PC-9 (cell line): ENCODE results near the gene CFAP74. TPM values are rescaled to one million over a fixed set of nuclear protein-coding genes. Genes with fewer than 3 reads are reported as not detected.
A peak's percentile ranks its signal among the peaks of the same experiment; 100 is the strongest.

Experiments used
- BruUV-seq: library from RNA; stranded (reverse); fragments of 400-500 nt; replicated peaks from 2 replicates; lab custom pipeline; 2021; lab: Mats Ljungman, UMichigan
- CTCF ChIA-PET: fragments of 300-600 bp; sonication (Branson Sonifier 250); formaldehyde crosslinking; loops from one replicate; lab custom pipeline; 2022; ENCODE audit warnings: antibody characterized with exemption; lab: Charles Lee
- POLR2A ChIA-PET: fragments of 300-600 bp; sonication (Branson Sonifier 250); formaldehyde crosslinking; loops from one replicate; lab custom pipeline; 2022; ENCODE audit warnings: antibody characterized with exemption; ENCODE audit not compliant: unreplicated experiment; lab: Charles Lee
- DNase-seq, 2 experiments: peaks; one replicate each; pipeline versions ENCODE4 v3.0.0 to v3.0.0-alpha.2; 2015 to 2022; ENCODE audit warnings: mixed read lengths in 1 of 2
- H2AFZ ChIP-seq: fragments of 200-600 bp; sonication (generic); 2 replicates; pipeline ENCODE4 v1.8.1; 2017; ENCODE audit warnings: antibody characterized with exemption
- H3F3A ChIP-seq: fragments of 200-600 bp; sonication (generic); 2 replicates; pipeline ENCODE4 v1.8.1; 2017; ENCODE audit warnings: antibody characterized with exemption, mild to moderate bottlenecking, low read depth; ENCODE audit not compliant: insufficient read depth
- H3K27ac ChIP-seq: fragments of 200-600 bp; sonication (generic); 2 replicates; pipeline ENCODE4 v1.6.1; 2016; ENCODE audit warnings: mixed run types
- H3K27me3 ChIP-seq: fragments of 200-600 bp; sonication (generic); 2 replicates; pipeline ENCODE4 v1.6.1; 2016; ENCODE audit warnings: low read depth, mixed run types; ENCODE audit not compliant: insufficient read depth
- H3K36me3 ChIP-seq: fragments of 200-600 bp; sonication (generic); 2 replicates; pipeline ENCODE4 v1.6.1; 2016; ENCODE audit warnings: low read depth, mixed run types
- H3K4me1 ChIP-seq: fragments of 200-600 bp; sonication (generic); replicated peaks from 2 replicates; pipeline ENCODE4 v1.6.1; 2016; ENCODE audit warnings: mixed run types; ENCODE audit not compliant: insufficient read depth
- H3K4me2 ChIP-seq: fragments of 200-600 bp; sonication (generic); 2 replicates; pipeline ENCODE4 v1.6.1; 2017; ENCODE audit warnings: mixed run types
- H3K4me3 ChIP-seq: fragments of 200-600 bp; sonication (generic); 2 replicates; pipeline ENCODE4 v1.6.1; 2016; ENCODE audit warnings: mixed run types
- H3K79me2 ChIP-seq: fragments of 200-600 bp; sonication (generic); 2 replicates; pipeline ENCODE4 v1.6.1; 2017; ENCODE audit warnings: low read depth, mixed run types
- H3K9me2 ChIP-seq: fragments of 200-600 bp; sonication (generic); 2 replicates; pipeline ENCODE4 v1.8.1; 2017; ENCODE audit warnings: mild to moderate bottlenecking; ENCODE audit not compliant: insufficient read depth
- H3K9me3 ChIP-seq: fragments of 200-600 bp; sonication (generic); 2 replicates; pipeline ENCODE4 v1.8.1; 2016; ENCODE audit warnings: low read depth; ENCODE audit not compliant: insufficient read depth
- H4K20me1 ChIP-seq: fragments of 200-600 bp; sonication (generic); 2 replicates; pipeline ENCODE4 v1.8.1; 2017; ENCODE audit not compliant: insufficient read depth
- EZH2 ChIP-seq: fragments of 200-600 bp; sonication (generic); IDR thresholded peaks from 2 replicates; pipeline ENCODE4 v1.8.0; 2017; ENCODE audit warnings: antibody characterized with exemption, low read depth
- intact Hi-C: fragments of 100-400 bp; cut with micrococcal nuclease; formaldehyde crosslinking; loops from one replicate; pipeline ENCODE4 v1.10.0; 2022; ENCODE audit not compliant: unreplicated experiment
- total RNA-seq: library from RNA; stranded (reverse); gene quantifications from 2 replicates; pipeline ENCODE4 v1.2.3, GENCODE V29; 2021
- TF ChIP-seq, protein P1 (sequence below): fragments of 200-600 bp; sonication (generic); conservative IDR thresholded peaks from 2 replicates; pipeline ENCODE4 v1.6.1; 2017; ENCODE audit warnings: mixed run types, antibody characterized with exemption, mild to moderate bottlenecking, moderate library complexity

CFAP74 gene
- total RNA-seq, 1 experiment from 2014 or later: 2.8 TPM

DNA sequence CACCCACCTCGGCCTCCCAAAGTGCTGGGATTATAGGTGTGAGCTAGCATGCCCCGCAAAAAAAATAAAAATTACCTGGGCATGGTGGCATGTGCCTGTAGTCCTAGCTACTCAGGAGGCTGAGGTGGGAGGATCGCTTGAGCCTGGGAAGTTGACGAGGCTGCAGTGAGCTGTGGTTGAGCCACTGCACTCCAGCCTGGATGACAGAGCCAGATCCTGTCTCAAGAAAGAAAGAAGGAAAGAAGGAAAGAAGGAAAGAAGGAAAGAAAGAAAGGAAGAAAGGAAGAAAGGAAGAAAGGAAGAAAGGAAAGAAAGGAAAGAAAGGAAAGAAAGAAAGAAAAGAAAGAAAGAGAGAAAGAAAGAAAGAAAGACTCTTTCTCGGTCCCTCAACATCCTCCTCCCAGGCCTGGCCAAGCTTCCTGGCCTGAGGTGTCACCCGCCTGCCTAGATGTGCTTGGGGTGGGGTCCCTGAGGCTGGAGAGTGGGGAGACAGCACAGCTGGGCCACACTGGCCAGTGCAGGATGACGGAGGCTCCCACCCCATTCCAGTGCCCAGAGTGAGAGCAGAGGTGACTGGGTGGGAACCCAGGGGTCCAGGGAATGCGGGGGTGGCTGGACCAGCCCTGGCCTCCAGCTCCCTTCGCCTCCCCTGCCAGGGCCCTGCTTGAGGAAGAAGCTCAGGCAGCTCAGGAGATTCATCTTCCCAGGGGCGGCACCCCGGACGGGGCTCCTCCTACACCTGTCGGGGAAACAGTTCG is 102.5 kb downstream of the CFAP74 start:
- Histone ChIP-seq H3K9me2 (no peaks in the 10 kb centered on the region), H3K4me1 (peaks cover 11% of the 10 kb centered on the region; the same call in 1 of the 2 replicates), H4K20me1 (no peaks in the 10 kb centered on the region), H3F3A (peaks cover 16% of the 10 kb centered on the region), H3K4me3 (no peak overlapping the region), H2AFZ (no peak overlapping the region), H3K27ac (no peak overlapping the region), H3K4me2 (no peak overlapping the region), H3K9me3 (no peaks in the 10 kb centered on the region), H3K36me3 (no peaks in the 10 kb centered on the region), H3K79me2 (no peaks in the 10 kb centered on the region), H3K27me3 (no peaks in the 10 kb centered on the region)
- ChIA-PET CTCF (no interaction called here), POLR2A (interaction anchor here (0.7 kb wide), 1 partner anchor 434 kb away, joined by 3 read pairs; no protein-coding TSS in a partner anchor)
- intact Hi-C loops: no loop called here
- DNase-seq: no peak
- TF ChIP-seq, protein P1, sequence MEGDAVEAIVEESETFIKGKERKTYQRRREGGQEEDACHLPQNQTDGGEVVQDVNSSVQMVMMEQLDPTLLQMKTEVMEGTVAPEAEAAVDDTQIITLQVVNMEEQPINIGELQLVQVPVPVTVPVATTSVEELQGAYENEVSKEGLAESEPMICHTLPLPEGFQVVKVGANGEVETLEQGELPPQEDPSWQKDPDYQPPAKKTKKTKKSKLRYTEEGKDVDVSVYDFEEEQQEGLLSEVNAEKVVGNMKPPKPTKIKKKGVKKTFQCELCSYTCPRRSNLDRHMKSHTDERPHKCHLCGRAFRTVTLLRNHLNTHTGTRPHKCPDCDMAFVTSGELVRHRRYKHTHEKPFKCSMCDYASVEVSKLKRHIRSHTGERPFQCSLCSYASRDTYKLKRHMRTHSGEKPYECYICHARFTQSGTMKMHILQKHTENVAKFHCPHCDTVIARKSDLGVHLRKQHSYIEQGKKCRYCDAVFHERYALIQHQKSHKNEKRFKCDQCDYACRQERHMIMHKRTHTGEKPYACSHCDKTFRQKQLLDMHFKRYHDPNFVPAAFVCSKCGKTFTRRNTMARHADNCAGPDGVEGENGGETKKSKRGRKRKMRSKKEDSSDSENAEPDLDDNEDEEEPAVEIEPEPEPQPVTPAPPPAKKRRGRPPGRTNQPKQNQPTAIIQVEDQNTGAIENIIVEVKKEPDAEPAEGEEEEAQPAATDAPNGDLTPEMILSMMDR: no peak
- no peak for TF ChIP-seq EZH2
- BruUV-seq: no TSS peak

DNA sequence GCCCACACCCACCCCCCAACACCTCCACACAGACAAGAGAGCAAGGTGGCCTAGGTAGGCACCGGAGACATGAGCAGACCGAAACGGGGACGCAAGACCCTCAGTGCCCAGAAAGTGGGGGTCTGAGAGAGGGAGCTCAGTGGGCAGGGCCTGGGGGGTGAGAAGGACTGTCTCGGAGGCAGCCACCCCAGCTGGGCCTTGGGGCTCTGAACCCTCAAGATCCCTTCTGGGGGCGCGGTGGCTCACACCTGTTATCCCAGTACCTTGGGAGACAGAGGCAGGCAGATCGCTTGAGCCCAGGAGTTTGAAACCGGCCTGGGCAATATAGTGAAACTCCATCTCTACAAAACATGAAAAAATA is 103.6 kb downstream of the CFAP74 start:
- Histone ChIP-seq H3K4me3 (no peak overlapping the region), H3K4me2 (no peak overlapping the region), H3K36me3 (no peaks in the 10 kb centered on the region), H4K20me1 (no peaks in the 10 kb centered on the region), H3F3A (peaks cover 16% of the 10 kb centered on the region), H3K27me3 (no peaks in the 10 kb centered on the region), H2AFZ (no peak overlapping the region), H3K9me2 (no peaks in the 10 kb centered on the region), H3K79me2 (no peaks in the 10 kb centered on the region), H3K27ac (no peak overlapping the region), H3K4me1 (peaks cover 12% of the 10 kb centered on the region), H3K9me3 (no peaks in the 10 kb centered on the region)
- BruUV-seq: no TSS peak
- ChIA-PET POLR2A (no interaction called here), CTCF (no interaction called here)
- TF ChIP-seq EZH2: no peak
- intact Hi-C loops: no loop called here
- DNase-seq: no peak

DNA sequence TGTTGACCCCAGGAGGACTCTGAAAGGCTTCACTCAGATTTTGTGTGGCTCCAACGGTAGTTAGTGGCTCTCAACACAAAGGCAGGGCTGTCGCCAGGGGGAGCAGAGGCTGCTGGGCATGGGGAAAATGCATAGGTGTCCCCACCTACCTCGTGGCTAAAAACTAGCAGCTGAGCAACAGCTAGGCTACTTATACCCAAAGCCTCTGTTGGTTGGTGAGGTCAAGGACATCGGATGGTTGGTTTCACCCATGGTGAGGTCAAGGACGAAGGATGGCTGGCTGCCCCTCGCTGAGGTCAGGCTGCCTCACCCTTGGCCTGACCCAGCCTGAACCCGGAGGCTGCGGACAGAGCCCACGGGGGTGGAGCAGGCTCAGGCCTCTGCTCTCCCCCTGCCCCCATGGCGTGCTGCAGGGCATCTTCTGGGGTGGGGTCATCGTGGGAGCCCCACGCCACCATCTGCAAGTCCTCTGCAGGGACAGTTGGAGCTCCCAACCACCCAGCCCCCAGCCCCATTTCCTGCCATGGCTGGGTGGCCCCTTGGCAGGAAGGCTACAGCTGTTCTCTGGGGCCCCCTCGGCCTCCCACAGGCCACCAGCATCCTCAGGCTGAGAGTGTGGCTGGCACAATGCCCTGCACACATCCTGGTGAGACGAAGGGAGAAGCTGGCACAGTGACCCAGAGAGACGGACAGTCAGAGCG is 104.2 kb downstream of the CFAP74 start:
- ChIA-PET CTCF (no interaction called here), POLR2A (no interaction called here)
- H3K36me3 ChIP-seq: no peaks in the 10 kb centered on the region
- no peak for TF ChIP-seq EZH2
- TF ChIP-seq, protein P1: 0 out of 2 replicates have a peak, but pooled peaks have one; percentile 19
- H2AFZ ChIP-seq: no peak overlapping the region
- H3K27me3 ChIP-seq: no peaks in the 10 kb centered on the region
- peaks cover 18% of the 10 kb centered on the region for H3K4me1 ChIP-seq
- peaks cover 16% of the 10 kb centered on the region for H3F3A ChIP-seq
- H4K20me1 ChIP-seq: no peaks in the 10 kb centered on the region
- no peaks in the 10 kb centered on the region for H3K9me3 ChIP-seq
- BruUV-seq: no TSS peak
- no peaks in the 10 kb centered on the region for H3K79me2 ChIP-seq
- no peak overlapping the region for H3K27ac ChIP-seq
- intact Hi-C loops: no loop called here
- no peak overlapping the region for H3K4me2 ChIP-seq
- no peak overlapping the region for H3K4me3 ChIP-seq
- H3K9me2 ChIP-seq: no peaks in the 10 kb centered on the region
- no peak for DNase-seq
